Sigmoid colon (tissue), 4 donors: Measurements from ENCODE around the gene CUL7.

Source experiments
- CTCF ChIP-seq, 4 experiments: fragments of 450-650 bp in 3 of 4; fragments of 200-600 bp in 1 of 4; IDR thresholded peaks; one replicate each; pipeline ENCODE4 v1.5.1; 2016 to 2019; ENCODE audit warnings: antibody characterized with exemption in 4 of 4, mild to moderate bottlenecking in 3 of 4, moderate library complexity in 2 of 4
- POLR2A ChIP-seq, 2 donors: fragments of 450-650 bp; IDR thresholded peaks; one replicate each; pipeline ENCODE4 v1.6.1; 2016; ENCODE audit warnings: antibody characterized with exemption in 2 of 2, mild to moderate bottlenecking in 2 of 2, moderate library complexity in 2 of 2
- POLR2AphosphoS5 ChIP-seq, 4 donors: sonication (generic); formaldehyde crosslinking; IDR thresholded peaks; one replicate each; pipeline ENCODE4 v1.6.1; 2017; ENCODE audit warnings: antibody characterized with exemption in 4 of 4

- no peak for TF ChIP-seq CTCF (IDR thresholded peaks at IDR 0.05)
- no peak for TF ChIP-seq POLR2AphosphoS5 (IDR thresholded peaks at IDR 0.05)
- TF ChIP-seq POLR2A (IDR thresholded peaks at IDR 0.05): no peak
These were observed 42.4 kb downstream of the CUL7 start for GRCh38 chr6:43011207-43011606.
